ENCODE data around the gene MEIS1. TPM values are rescaled to one million over a fixed set of nuclear protein-coding genes. Genes with fewer than 3 reads are reported as not detected.
A peak's percentile ranks its signal among the peaks of the same experiment; 100 is the strongest.

The MEIS1 gene
- total and polyA plus RNA-seq, 11 donors, result 12.9 to 55.7 (median 41.8) TPM

GRCh38 chr2:66443979-66444861, 9.3 kb downstream of the MEIS1 start:
- H3K36me3 ChIP-seq, result peaks cover 0 to 21% (median 7%) of the 10 kb centered on the region in 9 donors
- no peaks in the 10 kb centered on the region for H3K9me3 ChIP-seq
- H3K4me1 ChIP-seq, result peaks cover 0 to 47% (median 8%) of the 10 kb centered on the region in 12 donors
- ATAC-seq, result peak in 3 of 4 donors; percentile 10 to 15 (median 13)
- TF ChIP-seq POLR2A (IDR thresholded peaks at IDR 0.05) (no peak), CTCF (IDR thresholded peaks at IDR 0.05) (no peak)
- intact Hi-C loops (cut with DNase I), result loop anchor here in 3 of 10 donors (5.0 kb wide), 1 partner anchor 53 kb away; no protein-coding TSS in a partner anchor
- no peak for DNase-seq
- H3K4me3 ChIP-seq, result peak overlapping the region in 9 of 12 donors; percentile 4 to 50 (median 37)
- 50 to 65% (median 61%) methylated on average over 33 of the region's 33 CpGs for WGBS, 4 donors
- H3K27me3 ChIP-seq, result peaks cover 0 to 57% (median 0%) of the 10 kb centered on the region in 9 donors
- H3K27ac ChIP-seq, result peak overlapping the region; percentile 15 to 95 (median 70)

- Histone ChIP-seq H3K9me3 (no peaks in the 10 kb centered on the region), H3K36me3 (peaks cover 0 to 21% (median 7%) of the 10 kb centered on the region in 9 donors), H3K4me1 (peaks cover 0 to 41% (median 7%) of the 10 kb centered on the region in 12 donors), H3K27ac (peak overlapping the region; percentile 67 to 95 (median 84)), H3K27me3 (peaks cover 0 to 52% (median 0%) of the 10 kb centered on the region in 9 donors), H3K4me3 (peak overlapping the region in 11 of 12 donors; percentile 22 to 50 (median 37))
- ATAC-seq, result peak; percentile 43 to 63 (median 54)
- peak in 4 of 5 donors; percentile 25 to 64 (median 48) for DNase-seq
- TF ChIP-seq POLR2A (IDR thresholded peaks at IDR 0.05), result no peak
- TF ChIP-seq CTCF (IDR thresholded peaks at IDR 0.05), result peak in 9 of 12 donors; percentile 10 to 30 (median 20)
- intact Hi-C loops (cut with DNase I), result loop anchor here in 2 of 10 donors (5.0 kb wide), 2 partner anchors 52 to 132 kb away; no protein-coding TSS in a partner anchor
- WGBS, 4 donors, result 28 to 45% (median 38%) methylated on average over 46 to 52 of the region's 52 CpGs
These were observed 10.4 kb downstream of the MEIS1 start for GRCh38 chr2:66445076-66445924.

- peak overlapping the region; percentile 67 to 95 (median 84) for H3K27ac ChIP-seq
- H3K9me3 ChIP-seq, result no peaks in the 10 kb centered on the region
- peaks cover 0 to 45% (median 0%) of the 10 kb centered on the region in 9 donors for H3K27me3 ChIP-seq
- H3K4me3 ChIP-seq, result peak overlapping the region in 11 of 12 donors; percentile 22 to 50 (median 37)
- peak; percentile 39 to 81 (median 74) for DNase-seq
- peaks cover 0 to 28% (median 7%) of the 10 kb centered on the region in 9 donors for H3K36me3 ChIP-seq
- peak; percentile 59 to 77 (median 75) for ATAC-seq
- intact Hi-C loops (cut with DNase I), result loop anchor here in 2 of 10 donors (5.0 kb wide), 2 partner anchors 51 to 131 kb away; no protein-coding TSS in a partner anchor
- WGBS, 4 donors, result 16 to 29% (median 21%) methylated on average over 54 to 66 of the region's 66 CpGs
- TF ChIP-seq POLR2A (IDR thresholded peaks at IDR 0.05) (no peak), CTCF (IDR thresholded peaks at IDR 0.05) (peak in 5 of 12 donors; percentile 15 to 39 (median 34))
- peaks cover 0 to 34% (median 4%) of the 10 kb centered on the region in 12 donors for H3K4me1 ChIP-seq
These were observed 11.3 kb downstream of the MEIS1 start for GRCh38 chr2:66445925-66446871.
